NB4 (cell line): ENCODE data around the gene GRIK4.

Experiments
- CTCF ChIP-seq: IDR thresholded peaks from one replicate; pipeline ENCODE4 v1.5.1; 2012; ENCODE audit warnings: low read depth, low read length
- POLR2A ChIP-seq: IDR thresholded peaks from 2 replicates; pipeline ENCODE4 v1.6.1; 2011; ENCODE audit warnings: mild to moderate bottlenecking; ENCODE audit not compliant: insufficient read length; ENCODE audit errors: extremely low read depth

DNA sequence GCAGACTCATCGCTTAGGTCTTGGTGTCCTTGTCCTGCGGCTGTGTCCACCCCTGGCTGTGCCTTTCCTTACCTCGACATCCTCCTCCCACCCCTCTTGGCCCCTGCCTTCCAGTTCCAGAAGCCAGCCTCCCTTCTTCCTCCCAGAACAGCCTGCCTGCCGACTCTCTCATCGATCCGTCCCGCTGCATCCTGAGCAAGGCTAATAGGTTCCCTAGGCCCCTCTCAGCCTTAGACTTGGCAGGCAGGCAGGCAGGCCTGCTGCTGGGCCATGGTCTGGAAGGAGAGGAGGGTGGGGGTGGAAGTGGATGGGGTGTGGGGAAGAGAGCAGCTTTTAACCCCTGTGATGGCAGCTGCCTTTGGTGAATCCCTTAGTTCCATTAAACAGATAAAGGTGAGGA lies 315.6 kb downstream of the GRIK4 start:
- TF ChIP-seq CTCF (no peak), POLR2A (no peak)
